Fibroblast of lung (primary cell): Measurements from ENCODE around the gene CCP110. TPM values are rescaled to one million over a fixed set of nuclear protein-coding genes. Genes with fewer than 3 reads are reported as not detected.

Experiments
- DNase-seq, 2 donors: peaks; one replicate each; pipeline versions ENCODE4 v3.0.0 to v3.0.0-alpha.2; 2010; ENCODE audit warnings: low read depth in 2 of 2
- H2AFZ ChIP-seq: 2 replicates; pipeline ENCODE4 v1.5.1; 2012; ENCODE audit warnings: low read length, control low read depth, inconsistent platforms
- H3K27ac ChIP-seq: 2 replicates; pipeline ENCODE4 v1.5.1; 2011; ENCODE audit warnings: low read length, control low read depth; ENCODE audit not compliant: insufficient read depth
- H3K27me3 ChIP-seq: 2 replicates; pipeline ENCODE4 v1.5.1; 2011; ENCODE audit warnings: mild to moderate bottlenecking, low read length; ENCODE audit not compliant: control insufficient read depth, insufficient read depth
- H3K36me3 ChIP-seq: 2 replicates; pipeline ENCODE4 v1.5.1; 2011; ENCODE audit warnings: low read length; ENCODE audit not compliant: control insufficient read depth, insufficient read depth
- H3K4me1 ChIP-seq: 2 replicates; pipeline ENCODE4 v1.5.1; 2011; ENCODE audit warnings: low read length; ENCODE audit not compliant: control insufficient read depth, insufficient read depth; ENCODE audit errors: extremely low read depth
- H3K4me2 ChIP-seq: 2 replicates; pipeline ENCODE4 v1.5.1; 2011; ENCODE audit warnings: low read length, control low read depth; ENCODE audit not compliant: insufficient read depth; ENCODE audit errors: extremely low read depth
- H3K4me3 ChIP-seq, 4 experiments: fragments of 200-600 bp in 1 of 4; sonication (generic) in 1 of 4; replicated peaks in 1 of 4; 2 replicates each; pipeline ENCODE4 v1.5.1; 2011 to 2016; ENCODE audit warnings: low read length in 4 of 4, low read depth in 3 of 4, mild to moderate bottlenecking in 3 of 4, control low read depth in 2 of 4, inconsistent platforms in 1 of 4, mixed read lengths in 1 of 4; ENCODE audit not compliant: insufficient read depth in 1 of 4; ENCODE audit errors: control extremely low read depth in 1 of 4
- H3K79me2 ChIP-seq: 2 replicates; pipeline ENCODE4 v1.5.1; 2012; ENCODE audit warnings: mild to moderate bottlenecking, low read length, inconsistent platforms; ENCODE audit not compliant: control insufficient read depth, insufficient read depth
- H3K9ac ChIP-seq: 2 replicates; pipeline ENCODE4 v1.5.1; 2011; ENCODE audit warnings: mild to moderate bottlenecking, low read length, control low read depth; ENCODE audit not compliant: insufficient read depth
- H3K9me3 ChIP-seq: 2 replicates; pipeline ENCODE4 v1.5.1; 2012; ENCODE audit warnings: low read depth, low read length; ENCODE audit not compliant: control insufficient read depth, insufficient read depth
- H4K20me1 ChIP-seq: 2 replicates; pipeline ENCODE4 v1.5.1; 2011; ENCODE audit warnings: low read length; ENCODE audit not compliant: control insufficient read depth, insufficient read depth; ENCODE audit errors: extremely low read depth
- EZH2 ChIP-seq: IDR thresholded peaks from 2 replicates; pipeline ENCODE4 v1.5.1; 2012; ENCODE audit warnings: low read length, control low read depth, mild to moderate bottlenecking; ENCODE audit errors: missing control alignments
- polyA plus RNA-seq, 2 donors: library from polyadenylated mRNA; depleted of rRNA in 1 of 2; stranded (reverse) in 1 of 2; unstranded in 1 of 2; fragments of >200 nt; gene quantifications; 2 replicates each; pipeline ENCODE4 v1.2.1, GENCODE V29; 2011 to 2012; ENCODE audit warnings: missing spikeins in 1 of 2
- total RNA-seq: library from RNA; depleted of rRNA; stranded (reverse); fragments of >200 nt; gene quantifications from 2 replicates; pipeline ENCODE4 v1.2.1, GENCODE V29; 2014
- TF ChIP-seq, protein P1 (sequence below), 2 donors: IDR thresholded peaks in 1 of 2; conservative IDR thresholded peaks in 1 of 2; 1 replicate in 1 of 2; 2 replicates in 1 of 2; pipeline ENCODE4 v1.5.1; 2011 to 2012; ENCODE audit warnings: low read length in 2 of 2, control low read depth in 1 of 2, inconsistent platforms in 1 of 2, low read depth in 1 of 2, mild to moderate bottlenecking in 1 of 2

CCP110 gene
- total and polyA plus RNA-seq, 2 donors (not counting 1 experiment from before 2014, with no cell fraction given): 8.8 to 14.0 TPM

DNA sequence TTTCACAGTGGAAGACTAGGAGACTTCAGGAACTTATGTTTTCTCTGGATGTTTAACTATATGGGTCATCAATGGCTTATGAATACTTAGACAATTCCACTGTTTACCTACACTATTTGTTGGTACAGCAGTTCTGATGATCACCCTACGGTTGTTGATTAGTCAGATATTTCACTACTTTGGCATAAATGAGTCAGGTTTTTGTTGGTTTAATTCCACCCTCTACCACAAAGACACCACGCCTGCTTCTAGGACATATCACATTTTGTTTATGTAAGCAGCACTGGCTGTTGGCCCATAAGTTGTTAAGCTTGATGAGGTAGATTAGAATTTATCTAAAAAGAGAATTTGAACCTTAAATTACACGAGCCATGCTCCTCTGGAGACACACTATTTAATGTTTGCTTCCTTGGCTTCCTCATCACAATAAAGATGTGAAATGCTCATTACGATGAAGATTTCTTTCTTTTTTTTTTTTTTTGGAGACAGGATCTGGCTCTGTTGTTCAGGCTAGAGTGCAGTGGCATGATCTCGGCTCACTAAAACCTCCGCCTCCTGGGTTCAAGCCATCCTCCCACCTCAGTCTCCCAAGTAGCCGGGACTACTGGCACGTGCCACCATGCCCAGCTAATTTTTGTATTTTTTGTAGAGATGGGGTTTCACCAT is 6.2 kb upstream of the CCP110 start:
- Histone ChIP-seq H3K27ac (no peak overlapping the region), H3K9me3 (no peaks in the 10 kb centered on the region), H3K9ac (no peak overlapping the region), H3K79me2 (peaks cover 5% of the 10 kb centered on the region), H3K27me3 (no peaks in the 10 kb centered on the region), H3K4me2 (no peak overlapping the region), H4K20me1 (no peaks in the 10 kb centered on the region), H2AFZ (no peak overlapping the region), H3K36me3 (no peaks in the 10 kb centered on the region), H3K4me1 (peaks cover 2% of the 10 kb centered on the region), H3K4me3 (no peak overlapping the region)
- TF ChIP-seq, protein P1, sequence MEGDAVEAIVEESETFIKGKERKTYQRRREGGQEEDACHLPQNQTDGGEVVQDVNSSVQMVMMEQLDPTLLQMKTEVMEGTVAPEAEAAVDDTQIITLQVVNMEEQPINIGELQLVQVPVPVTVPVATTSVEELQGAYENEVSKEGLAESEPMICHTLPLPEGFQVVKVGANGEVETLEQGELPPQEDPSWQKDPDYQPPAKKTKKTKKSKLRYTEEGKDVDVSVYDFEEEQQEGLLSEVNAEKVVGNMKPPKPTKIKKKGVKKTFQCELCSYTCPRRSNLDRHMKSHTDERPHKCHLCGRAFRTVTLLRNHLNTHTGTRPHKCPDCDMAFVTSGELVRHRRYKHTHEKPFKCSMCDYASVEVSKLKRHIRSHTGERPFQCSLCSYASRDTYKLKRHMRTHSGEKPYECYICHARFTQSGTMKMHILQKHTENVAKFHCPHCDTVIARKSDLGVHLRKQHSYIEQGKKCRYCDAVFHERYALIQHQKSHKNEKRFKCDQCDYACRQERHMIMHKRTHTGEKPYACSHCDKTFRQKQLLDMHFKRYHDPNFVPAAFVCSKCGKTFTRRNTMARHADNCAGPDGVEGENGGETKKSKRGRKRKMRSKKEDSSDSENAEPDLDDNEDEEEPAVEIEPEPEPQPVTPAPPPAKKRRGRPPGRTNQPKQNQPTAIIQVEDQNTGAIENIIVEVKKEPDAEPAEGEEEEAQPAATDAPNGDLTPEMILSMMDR (conservative IDR thresholded peaks at IDR 0.05 in 1 of 2, IDR thresholded peaks at IDR 0.05 in 1 of 2; ENCODE audit: low read depth in 1 of 2, low read length in 2 of 2): no peak
- no peak for TF ChIP-seq EZH2
- peak; percentile 42 to 45 for DNase-seq

DNA sequence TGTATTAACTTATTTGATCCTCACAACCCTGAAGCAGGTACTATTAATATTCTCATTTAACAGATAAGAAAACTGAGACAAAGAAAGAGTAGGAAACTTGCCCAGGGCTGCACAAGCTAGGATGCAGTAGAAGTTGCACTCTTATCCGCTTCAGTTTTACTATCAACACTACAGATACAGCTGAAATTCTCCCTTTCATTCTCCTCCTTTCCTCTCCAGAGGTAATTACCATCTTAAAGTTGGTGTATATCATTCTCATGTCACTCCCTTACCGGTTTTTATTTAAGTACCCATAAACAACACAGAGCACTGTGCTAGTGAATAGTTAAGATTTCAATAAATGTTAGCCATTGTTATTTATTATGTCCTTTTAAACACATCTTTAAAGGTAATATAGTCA is 5.4 kb upstream of the CCP110 start:
- no peak for TF ChIP-seq EZH2
- TF ChIP-seq, protein P1 (conservative IDR thresholded peaks at IDR 0.05 in 1 of 2, IDR thresholded peaks at IDR 0.05 in 1 of 2; ENCODE audit: low read depth in 1 of 2, low read length in 2 of 2): no peak

DNA sequence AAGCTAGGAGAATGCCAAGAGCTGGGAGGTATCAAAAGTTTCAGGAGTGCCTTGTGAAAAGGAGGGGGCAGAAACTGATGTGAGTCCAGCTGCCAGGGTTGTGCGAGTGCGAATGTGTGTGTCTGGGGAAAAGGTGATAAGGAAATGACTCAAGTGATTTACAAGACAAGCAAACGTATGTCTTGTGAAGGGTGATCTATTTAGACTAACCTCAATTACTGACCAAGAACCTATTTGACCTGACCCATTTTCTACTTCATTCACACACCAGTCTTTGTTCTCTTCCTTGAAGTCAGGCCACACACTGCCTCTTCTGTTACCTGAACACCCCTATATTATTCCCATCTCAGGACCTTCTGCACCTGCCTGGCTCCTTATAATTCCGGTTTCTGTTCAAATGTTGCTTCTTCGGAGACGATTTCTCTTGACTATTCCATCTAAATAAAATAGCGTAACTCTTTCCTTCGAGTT is 2.8 kb upstream of the CCP110 start:
- Histone ChIP-seq H3K36me3 (no peaks in the 10 kb centered on the region), H3K4me2 (peak overlapping the region; percentile 86), H3K9ac (no peak overlapping the region), H3K27me3 (no peaks in the 10 kb centered on the region), H2AFZ (peak overlapping the region; percentile 28), H3K4me1 (peaks cover 4% of the 10 kb centered on the region), H4K20me1 (no peaks in the 10 kb centered on the region), H3K9me3 (no peaks in the 10 kb centered on the region), H3K79me2 (peaks cover 25% of the 10 kb centered on the region), H3K27ac (peak overlapping the region; percentile 76), H3K4me3 (peak overlapping the region; percentile 60 to 89 (median 68))
- TF ChIP-seq EZH2: no peak
- TF ChIP-seq, protein P1 (conservative IDR thresholded peaks at IDR 0.05 in 1 of 2, IDR thresholded peaks at IDR 0.05 in 1 of 2; ENCODE audit: low read depth in 1 of 2, low read length in 2 of 2): no peak
- DNase-seq: peak; percentile 39 to 58

More for the DNA sequence above, 5.4 kb upstream of the CCP110 start:
- Histone ChIP-seq H3K79me2 (peaks cover 5% of the 10 kb centered on the region), H3K4me1 (peaks cover 2% of the 10 kb centered on the region), H3K9me3 (no peaks in the 10 kb centered on the region), H4K20me1 (no peaks in the 10 kb centered on the region), H3K4me3 (no peak overlapping the region), H3K27ac (no peak overlapping the region), H3K9ac (no peak overlapping the region), H3K27me3 (no peaks in the 10 kb centered on the region), H3K4me2 (no peak overlapping the region), H2AFZ (no peak overlapping the region), H3K36me3 (no peaks in the 10 kb centered on the region)
- no peak for DNase-seq
